OCI-LY7 (cell line): ENCODE measurements around the gene KRTAP5-6.

ENCODE experiments used
- CTCF ChIP-seq: fragments of 200-600 bp; sonication (generic); conservative IDR thresholded peaks from 2 replicates; pipeline ENCODE4 v1.5.1; 2014; ENCODE audit warnings: mild to moderate bottlenecking, antibody characterized with exemption, low read length, moderate library complexity, mixed read lengths
- EZH2phosphoT487 ChIP-seq: fragments of 200-600 bp; sonication (generic); IDR thresholded peaks from 2 replicates; pipeline ENCODE4 v1.6.1; 2018; ENCODE audit warnings: low read depth, borderline replicate concordance, mild to moderate bottlenecking, mixed run types, antibody characterized with exemption, low read length, moderate library complexity, mixed read lengths

- TF ChIP-seq CTCF (no peak), EZH2phosphoT487 (no peak)
Observed at GRCh38 chr11:1674173-1675131, 22.5 kb upstream of the KRTAP5-6 start.
